ENCODE results near the gene CHSY1. TPM values are rescaled to one million over a fixed set of nuclear protein-coding genes. Genes with fewer than 3 reads are reported as not detected.
A peak's percentile ranks its signal among the peaks of the same experiment; 100 is the strongest.

Gene CHSY1
- total and polyA plus RNA-seq, 10 donors: 6.8 to 99.5 (median 52.8) TPM

GRCh38 chr15:101138913-101139880 is 112.7 kb downstream of the CHSY1 start:
- Histone ChIP-seq H3K27ac (peak overlapping the region in 4 of 8 donors; percentile 72 to 82 (median 72)), H3K4me1 (peaks cover 13 to 57% (median 43%) of the 10 kb centered on the region in 6 donors), H3K36me3 (no peaks in the 10 kb centered on the region), H3K27me3 (replicated peaks in 1 of 7) (no peaks in the 10 kb centered on the region), H3K4me3 (no peak overlapping the region), H3K9me3 (peaks cover 0 to 8% (median 0%) of the 10 kb centered on the region in 8 donors)
- intact Hi-C loops (cut with DNase I; ENCODE audit: low total_unique reads): no loop called here
- no peak for TF ChIP-seq POLR2AphosphoS5 (IDR thresholded peaks at IDR 0.05)
- TF ChIP-seq POLR2A (IDR thresholded peaks at IDR 0.05): no peak
- TF ChIP-seq CTCF (IDR thresholded peaks at IDR 0.05 in 8 of 11, conservative IDR thresholded peaks at IDR 0.05 in 3 of 11): no peak
- DNase-seq: peak; percentile 54
- WGBS, 5 donors: 74 to 84% (median 82%) methylated on average over 22 of the region's 22 CpGs

- peaks cover 0 to 8% (median 0%) of the 10 kb centered on the region in 8 donors for H3K9me3 ChIP-seq
- DNase-seq: peak; percentile 59
- 73 to 86% (median 79%) methylated on average over 12 to 14 of the region's 14 CpGs for WGBS, 5 donors
Observed at GRCh38 chr15:101138086-101138660, 113.7 kb downstream of the CHSY1 start.

GRCh38 chr15:101137312-101137940 is 114.4 kb downstream of the CHSY1 start:
- Histone ChIP-seq H3K27me3 (replicated peaks in 1 of 7) (no peaks in the 10 kb centered on the region), H3K36me3 (no peaks in the 10 kb centered on the region), H3K27ac (peak overlapping the region; percentile 7 to 82 (median 72)), H3K9me3 (peaks cover 0 to 8% (median 0%) of the 10 kb centered on the region in 8 donors), H3K4me3 (peak overlapping the region in 1 of 8 donors; percentile 46), H3K4me1 (peaks cover 13 to 66% (median 49%) of the 10 kb centered on the region in 6 donors)
- TF ChIP-seq POLR2AphosphoS5 (IDR thresholded peaks at IDR 0.05) (peak; percentile 66 to 77 (median 72)), POLR2A (IDR thresholded peaks at IDR 0.05) (peak in 1 of 3 donors; percentile 12), CTCF (IDR thresholded peaks at IDR 0.05 in 8 of 11, conservative IDR thresholded peaks at IDR 0.05 in 3 of 11) (peak in 1 of 11 experiments; percentile 28)
- DNase-seq: peak; percentile 86
- intact Hi-C loops (cut with DNase I; ENCODE audit: low total_unique reads): no loop called here
- 18 to 28% (median 25%) methylated on average over 14 to 16 of the region's 16 CpGs for WGBS, 5 donors

More at GRCh38 chr15:101138086-101138660, 113.7 kb downstream of the CHSY1 start:
- no peaks in the 10 kb centered on the region for H3K27me3 ChIP-seq (replicated peaks in 1 of 7)
- H3K4me1 ChIP-seq: peaks cover 13 to 66% (median 49%) of the 10 kb centered on the region in 6 donors
- intact Hi-C loops (cut with DNase I; ENCODE audit: low total_unique reads): no loop called here
- H3K4me3 ChIP-seq: peak overlapping the region in 1 of 8 donors; percentile 46
- no peaks in the 10 kb centered on the region for H3K36me3 ChIP-seq
- TF ChIP-seq POLR2A (IDR thresholded peaks at IDR 0.05) (no peak), CTCF (IDR thresholded peaks at IDR 0.05 in 8 of 11, conservative IDR thresholded peaks at IDR 0.05 in 3 of 11) (no peak), POLR2AphosphoS5 (IDR thresholded peaks at IDR 0.05) (no peak)
- peak overlapping the region in 6 of 8 donors; percentile 71 to 82 (median 72) for H3K27ac ChIP-seq
